ENCODE measurements around the gene CELA3A.
"Not testable (repeated sequence)": the region's sequence is repeated elsewhere in the genome, so short reads cannot be mapped to it uniquely, and the experiment has no call there.

DNA sequence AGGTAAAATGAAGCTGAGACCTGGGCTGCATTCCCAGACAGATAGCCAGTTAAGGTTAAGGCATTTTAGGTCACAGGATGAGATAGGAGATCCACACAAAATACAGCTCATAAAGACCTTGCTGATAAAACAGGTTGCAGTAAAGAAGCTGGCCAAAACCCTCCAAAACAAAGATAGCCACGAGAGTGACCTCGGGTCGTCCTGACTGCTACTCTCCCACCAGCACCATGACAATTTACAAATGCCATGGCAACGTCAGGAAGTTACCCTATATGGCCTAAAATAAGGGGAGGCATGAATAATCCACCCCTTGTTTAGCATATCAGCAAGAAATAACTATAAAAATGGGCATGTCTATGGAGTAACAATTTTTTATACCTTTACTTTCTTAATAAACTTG, 30.9 kb upstream of the CELA3A start:
- TF ChIP-seq, protein P1, sequence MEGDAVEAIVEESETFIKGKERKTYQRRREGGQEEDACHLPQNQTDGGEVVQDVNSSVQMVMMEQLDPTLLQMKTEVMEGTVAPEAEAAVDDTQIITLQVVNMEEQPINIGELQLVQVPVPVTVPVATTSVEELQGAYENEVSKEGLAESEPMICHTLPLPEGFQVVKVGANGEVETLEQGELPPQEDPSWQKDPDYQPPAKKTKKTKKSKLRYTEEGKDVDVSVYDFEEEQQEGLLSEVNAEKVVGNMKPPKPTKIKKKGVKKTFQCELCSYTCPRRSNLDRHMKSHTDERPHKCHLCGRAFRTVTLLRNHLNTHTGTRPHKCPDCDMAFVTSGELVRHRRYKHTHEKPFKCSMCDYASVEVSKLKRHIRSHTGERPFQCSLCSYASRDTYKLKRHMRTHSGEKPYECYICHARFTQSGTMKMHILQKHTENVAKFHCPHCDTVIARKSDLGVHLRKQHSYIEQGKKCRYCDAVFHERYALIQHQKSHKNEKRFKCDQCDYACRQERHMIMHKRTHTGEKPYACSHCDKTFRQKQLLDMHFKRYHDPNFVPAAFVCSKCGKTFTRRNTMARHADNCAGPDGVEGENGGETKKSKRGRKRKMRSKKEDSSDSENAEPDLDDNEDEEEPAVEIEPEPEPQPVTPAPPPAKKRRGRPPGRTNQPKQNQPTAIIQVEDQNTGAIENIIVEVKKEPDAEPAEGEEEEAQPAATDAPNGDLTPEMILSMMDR (IDR thresholded peaks at IDR 0.05; ENCODE audit: borderline replicate concordance, extremely low read depth, low read length, poor library complexity, severe bottlenecking), result not testable (repeated sequence)
- not testable (repeated sequence) for TF ChIP-seq EZH2 (IDR thresholded peaks at IDR 0.05; ENCODE audit: borderline replicate concordance, low read depth, low read length, severe bottlenecking)
